Transverse colon (tissue), 4 donors: ENCODE results near the gene PLXNA2.

Source experiments
- CTCF ChIP-seq, 5 experiments: fragments of 200-600 bp in 3 of 5; fragments of 450-650 bp in 2 of 5; sonication (generic) in 3 of 5; IDR thresholded peaks; 1 replicate in 2 of 5; 2 replicates in 3 of 5; pipeline ENCODE4 v1.5.1; 2016 to 2017; ENCODE audit warnings: antibody characterized with exemption in 5 of 5, inconsistent platforms in 3 of 5, mild to moderate bottlenecking in 2 of 5, moderate library complexity in 1 of 5
- EP300 ChIP-seq: sonication (generic); formaldehyde crosslinking; IDR thresholded peaks from one replicate; pipeline ENCODE4 v1.6.1; 2017; ENCODE audit warnings: antibody characterized with exemption, low read depth
- POLR2AphosphoS5 ChIP-seq, 3 donors: sonication (generic); formaldehyde crosslinking; IDR thresholded peaks; one replicate each; pipeline ENCODE4 v1.6.1; 2016; ENCODE audit warnings: antibody characterized with exemption in 3 of 3

DNA sequence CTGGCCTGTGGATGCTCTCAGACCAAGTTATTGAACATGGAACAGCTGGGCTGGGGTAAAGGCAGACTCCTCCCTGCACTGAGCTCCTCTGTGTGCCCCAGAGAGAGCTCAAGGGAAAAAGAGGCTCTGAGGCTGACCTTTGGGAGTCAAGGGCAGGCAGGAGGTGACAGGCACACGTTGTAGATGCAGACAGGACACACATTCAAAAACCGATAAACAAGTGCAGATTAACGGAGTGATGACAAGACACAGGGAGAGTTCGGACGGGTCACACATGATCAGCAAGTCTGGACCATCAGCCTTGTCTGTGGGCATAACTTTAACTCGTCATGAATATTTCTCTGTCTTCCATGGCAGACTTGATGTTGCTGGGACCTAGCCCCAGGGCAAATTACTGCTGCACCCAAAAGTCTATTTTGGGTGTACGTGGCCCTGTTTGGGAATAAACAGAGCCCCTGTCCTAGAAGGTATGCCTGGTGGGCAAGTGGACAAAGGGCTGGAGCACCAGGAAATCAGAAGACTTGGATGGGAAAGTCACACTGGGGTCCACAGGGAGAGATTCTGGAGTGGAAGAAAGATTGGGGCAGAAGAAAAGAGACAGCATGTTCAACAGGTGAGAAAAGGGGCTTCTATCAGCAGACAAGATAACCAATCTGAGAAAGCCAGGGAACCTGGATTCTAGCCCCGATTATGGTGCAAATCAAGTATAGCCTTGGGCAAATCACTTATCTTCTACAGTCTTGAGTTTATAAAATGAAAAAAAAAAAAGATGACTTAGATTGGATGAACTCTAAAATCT lies 74.9 kb downstream of the PLXNA2 start:
- TF ChIP-seq EP300 = no peak
- TF ChIP-seq CTCF (IDR thresholded peaks at IDR 0.05) = no peak
- TF ChIP-seq POLR2AphosphoS5 (IDR thresholded peaks at IDR 0.05) = no peak
